GM12878 (cell line): ENCODE measurements around the gene PID1. TPM values are rescaled to one million over a fixed set of nuclear protein-coding genes. Genes with fewer than 3 reads are reported as not detected.

Experiments
- ATAC-seq: fragments of 200-7000 bp; cut with Tn5 transposase; 3 replicates; pipeline ENCODE4 v1.9.1; 2020; ENCODE audit warnings: mild to moderate bottlenecking, moderate library complexity
- BruUV-seq: library from RNA; stranded (reverse); fragments of 400-500 nt; replicated peaks from 2 replicates; lab custom pipeline; 2021; lab: Mats Ljungman, UMichigan
- CTCF ChIA-PET: fragments of 300-600 bp; sonication (Branson Sonifier 250); formaldehyde crosslinking; extraction: SDS; loops from one replicate; lab custom pipeline; 2021; ENCODE audit warnings: inconsistent platforms; lab: Yijun Ruan, JAX
- POLR2A ChIA-PET: fragments of 350-600 bp; formaldehyde crosslinking; extraction: SDS; loops from one replicate; lab custom pipeline; 2021; ENCODE audit warnings: inconsistent platforms; lab: Charles Lee
- RAD21 ChIA-PET: fragments of 300-600 bp; sonication (Branson Sonifier 250); formaldehyde crosslinking; loops from one replicate; lab custom pipeline; 2023; ENCODE audit warnings: antibody characterized with exemption; ENCODE audit not compliant: unreplicated experiment; lab: Charles Lee
- SMC1A ChIA-PET: fragments of 300-600 bp; sonication (Branson Sonifier 250); formaldehyde crosslinking; loops from one replicate; lab custom pipeline; 2023; ENCODE audit not compliant: unreplicated experiment, uncharacterized antibody; lab: Charles Lee
- DNase-seq: peaks from one replicate; pipeline ENCODE4 v3.0.0-alpha.2; 2011; ENCODE audit warnings: low read depth, low spot score
- FAIRE-seq: peaks from 3 replicates; lab custom pipeline; 2011; peaks lifted over from hg19 to GRCh38; lab: Jason Lieb, UNC
- H2AFZ ChIP-seq: 2 replicates; pipeline ENCODE4 v1.6.0; 2011; ENCODE audit warnings: low read depth, low read length, control low read depth; ENCODE audit not compliant: control insufficient read depth
- H3K27ac ChIP-seq: 2 replicates; pipeline ENCODE4 v1.5.1; 2011; ENCODE audit warnings: control low read depth; ENCODE audit not compliant: control insufficient read depth, insufficient read depth
- H3K27me3 ChIP-seq, 2 experiments: replicated peaks in 1 of 2; 2 replicates each; pipeline versions ENCODE4 v1.6.0 to v1.6.1; 2011; ENCODE audit warnings: low read length in 1 of 2; ENCODE audit not compliant: control insufficient read depth in 2 of 2, insufficient read depth in 2 of 2
- H3K36me3 ChIP-seq, 2 experiments: 2 replicates each; pipeline ENCODE4 v1.5.1; 2011; ENCODE audit warnings: low read length in 1 of 2; ENCODE audit not compliant: control insufficient read depth in 2 of 2, insufficient read depth in 2 of 2
- H3K4me1 ChIP-seq: 2 replicates; pipeline ENCODE4 v1.6.1; 2011; ENCODE audit warnings: mild to moderate bottlenecking, low read length, moderate library complexity, mixed read lengths; ENCODE audit not compliant: control insufficient read depth, insufficient read depth
- H3K4me2 ChIP-seq: 2 replicates; pipeline ENCODE4 v1.6.0; 2011; ENCODE audit warnings: control low read depth; ENCODE audit not compliant: control insufficient read depth, insufficient read depth
- H3K4me3 ChIP-seq: fragments of 200-600 bp; sonication (generic); 2 replicates; pipeline ENCODE4 v1.5.1; 2016
- H3K79me2 ChIP-seq: 2 replicates; pipeline ENCODE4 v1.6.0; 2011; ENCODE audit warnings: low read length; ENCODE audit not compliant: control insufficient read depth, insufficient read depth
- H3K9ac ChIP-seq: 2 replicates; pipeline ENCODE4 v1.8.0; 2011; ENCODE audit warnings: low read length, control low read depth, mixed read lengths; ENCODE audit not compliant: control insufficient read depth, insufficient read depth
- H3K9me3 ChIP-seq: replicated peaks from 3 replicates; pipeline ENCODE4 v1.5.1; 2011; ENCODE audit warnings: mild to moderate bottlenecking, low read length; ENCODE audit not compliant: control insufficient read depth, insufficient read depth
- H4K20me1 ChIP-seq: 2 replicates; pipeline ENCODE4 v1.6.0; 2011; ENCODE audit not compliant: control insufficient read depth, insufficient read depth
- ATF2 ChIP-seq: IDR thresholded peaks from 2 replicates; pipeline ENCODE4 v1.6.1; 2012; ENCODE audit warnings: low read length, inconsistent platforms
- BACH1 ChIP-seq: fragments of 450-650 bp; IDR thresholded peaks from 2 replicates; pipeline ENCODE4 v1.6.1; 2017; ENCODE audit warnings: mild to moderate bottlenecking, borderline replicate concordance
- CEBPB ChIP-seq, 2 experiments: fragments of 150-350 bp in 1 of 2; IDR thresholded peaks; 2 replicates each; pipeline ENCODE4 v1.6.1; 2012 to 2014; ENCODE audit warnings: low read depth in 2 of 2, low read length in 2 of 2, borderline replicate concordance in 1 of 2, inconsistent platforms in 1 of 2
- IKZF1 ChIP-seq: fragments of 450-650 bp; conservative IDR thresholded peaks from 2 replicates; pipeline ENCODE4 v1.6.1; 2017; ENCODE audit warnings: antibody characterized with exemption, mild to moderate bottlenecking
- RUNX3 ChIP-seq: IDR thresholded peaks from 2 replicates; pipeline ENCODE4 v1.6.1; 2012; ENCODE audit warnings: low read length, inconsistent platforms
- WGBS: methylation state at CpG from one replicate; pipeline ENCODE4 v1.1.6; 2016; ENCODE audit warnings: low lambda C conversion rate; ENCODE audit not compliant: insufficient replicate concordance, insufficient coverage; ENCODE audit errors: missing lambda C conversion rate; 5-methylcytosine and 5-hydroxymethylcytosine counted together
- in situ Hi-C: fragments of 300-500 bp; cut with MboI; formaldehyde crosslinking; loops from 9 replicates; pipeline ENCODE4 v1.14.3; 2018; ENCODE audit warnings: mixed read lengths
- intact Hi-C: fragments of 100-400 bp; cut with micrococcal nuclease; formaldehyde crosslinking; loops from one replicate; pipeline ENCODE4 v1.14.2; 2022; ENCODE audit not compliant: unreplicated experiment
- polyA plus RNA-seq, 11 experiments: library from polyadenylated mRNA; depleted of rRNA in 4 of 11; unstranded in 6 of 11; stranded (reverse) in 5 of 11; fragments of >200 nt; fragmentation: Nextera tagmentation in 4 of 11; fragmentation: Illumina TruSeq in 1 of 11; extraction: Ambion mirVana in 4 of 11; extraction: Trizol in 1 of 11; gene quantifications; 1 replicate in 1 of 11; 2 replicates in 10 of 11; pipeline versions ENCODE4 v1.2.1 to v1.2.3, GENCODE V29; 2011 to 2016; ENCODE audit warnings: inconsistent platforms in 2 of 11, missing spikeins in 2 of 11, low read depth in 1 of 11
- total RNA-seq, 4 experiments: library from RNA; depleted of rRNA in 3 of 4; stranded (reverse); fragments of >200 nt in 3 of 4; fragmentation: Illumina TruSeq in 1 of 4; extraction: Trizol in 1 of 4; gene quantifications; 2 replicates each; pipeline versions ENCODE4 v1.2.1 to v1.2.3, GENCODE V29; 2013 to 2021
- TF ChIP-seq, protein P1 (sequence below): fragments of 450-650 bp; IDR thresholded peaks from 2 replicates; pipeline ENCODE4 v1.6.1; 2016; ENCODE audit warnings: mild to moderate bottlenecking

PID1 gene
- total and polyA plus RNA-seq, 10 of the 15 experiments (the other 5 are each of a cell fraction or from before 2014, with no cell fraction given): not detected

- ChIA-PET RAD21 (no interaction called here), SMC1A (no interaction called here)
Measured at GRCh38 chr2:229237270-229237669, 33.8 kb downstream of the PID1 start.

More at GRCh38 chr2:229237270-229237669, 33.8 kb downstream of the PID1 start:
- in situ Hi-C loops: no loop called here
- no TSS peak for BruUV-seq
- H3K79me2 ChIP-seq: no peaks in the 10 kb centered on the region
- H4K20me1 ChIP-seq: no peaks in the 10 kb centered on the region
- intact Hi-C loops: no loop called here
- no peak overlapping the region for H2AFZ ChIP-seq
- no peaks in the 10 kb centered on the region for H3K4me1 ChIP-seq
- FAIRE-seq (no peak), ATAC-seq (no peak), DNase-seq (no peak)
- no peaks in the 10 kb centered on the region for H3K9me3 ChIP-seq
- H3K36me3 ChIP-seq: no peaks in the 10 kb centered on the region
- 0% methylated on average over 2 of the region's 2 CpGs for WGBS
- CTCF ChIA-PET: no interaction called here
- no peaks in the 10 kb centered on the region for H3K27me3 ChIP-seq
- no peak overlapping the region for H3K4me3 ChIP-seq
- H3K27ac ChIP-seq: no peak overlapping the region
- H3K4me2 ChIP-seq: no peak overlapping the region
- no peak overlapping the region for H3K9ac ChIP-seq
- POLR2A ChIA-PET: no interaction called here
- TF ChIP-seq BACH1 (no peak), ATF2 (no peak), CEBPB (IDR thresholded peaks at IDR 0.05; ENCODE audit: borderline replicate concordance in 1 of 2, low read depth in 2 of 2, low read length in 2 of 2) (no peak), IKZF1 (no peak), RUNX3 (no peak)
- TF ChIP-seq, protein P1, sequence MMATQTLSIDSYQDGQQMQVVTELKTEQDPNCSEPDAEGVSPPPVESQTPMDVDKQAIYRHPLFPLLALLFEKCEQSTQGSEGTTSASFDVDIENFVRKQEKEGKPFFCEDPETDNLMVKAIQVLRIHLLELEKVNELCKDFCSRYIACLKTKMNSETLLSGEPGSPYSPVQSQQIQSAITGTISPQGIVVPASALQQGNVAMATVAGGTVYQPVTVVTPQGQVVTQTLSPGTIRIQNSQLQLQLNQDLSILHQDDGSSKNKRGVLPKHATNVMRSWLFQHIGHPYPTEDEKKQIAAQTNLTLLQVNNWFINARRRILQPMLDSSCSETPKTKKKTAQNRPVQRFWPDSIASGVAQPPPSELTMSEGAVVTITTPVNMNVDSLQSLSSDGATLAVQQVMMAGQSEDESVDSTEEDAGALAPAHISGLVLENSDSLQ: no peak
